Activated gamma-delta T cell treated with anti-CD3 and anti-CD28 coated beads, Interleukin-2, amount 50 U/mL, for 16 hours (primary cell): Measurements from ENCODE around the gene BRWD1.

Experiments
- DNase-seq: peaks from one replicate; pipeline ENCODE4 v3.0.0-alpha.2; 2020; ENCODE audit warnings: low read depth

The BRWD1 gene

DNA sequence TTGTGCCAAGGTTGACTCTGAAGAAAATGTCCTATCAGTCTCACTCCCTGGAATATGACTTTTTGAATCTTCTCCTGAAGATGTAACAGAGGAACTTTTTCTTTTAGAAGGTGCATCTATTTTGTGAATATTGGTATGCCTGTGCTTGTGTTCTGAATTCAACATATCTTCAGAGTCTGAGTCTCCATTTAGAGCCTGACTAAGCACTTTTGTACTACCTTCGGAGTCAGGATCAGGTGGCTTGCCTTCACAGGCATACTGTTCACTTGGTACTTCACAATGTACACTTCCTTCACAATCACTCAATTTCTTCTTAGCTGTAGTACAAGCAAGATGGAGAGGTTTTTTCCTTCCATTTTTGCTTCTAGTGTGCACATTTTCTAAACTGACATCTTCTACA, 116.6 kb downstream of the BRWD1 start:
- no peak for DNase-seq

DNA sequence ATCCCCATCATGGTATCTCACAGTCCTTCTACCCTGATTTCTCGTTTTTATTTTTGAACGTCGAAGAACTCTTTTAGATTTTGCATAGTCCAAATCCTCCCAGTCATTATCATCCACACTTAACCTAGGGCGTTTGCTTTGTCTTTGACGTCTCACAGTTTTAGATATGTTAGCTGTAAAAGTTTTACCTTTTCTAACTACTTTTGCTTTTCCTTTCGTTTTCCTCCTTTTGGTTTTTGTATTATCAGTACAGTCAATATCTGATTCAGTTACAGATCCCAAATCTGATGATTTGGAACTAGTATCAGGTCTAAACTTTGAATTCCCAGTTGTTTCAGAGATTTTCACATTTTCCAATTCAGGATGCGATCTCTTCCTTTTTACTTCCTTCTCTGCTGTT, 117.1 kb downstream of the BRWD1 start:
- no peak for DNase-seq

DNA sequence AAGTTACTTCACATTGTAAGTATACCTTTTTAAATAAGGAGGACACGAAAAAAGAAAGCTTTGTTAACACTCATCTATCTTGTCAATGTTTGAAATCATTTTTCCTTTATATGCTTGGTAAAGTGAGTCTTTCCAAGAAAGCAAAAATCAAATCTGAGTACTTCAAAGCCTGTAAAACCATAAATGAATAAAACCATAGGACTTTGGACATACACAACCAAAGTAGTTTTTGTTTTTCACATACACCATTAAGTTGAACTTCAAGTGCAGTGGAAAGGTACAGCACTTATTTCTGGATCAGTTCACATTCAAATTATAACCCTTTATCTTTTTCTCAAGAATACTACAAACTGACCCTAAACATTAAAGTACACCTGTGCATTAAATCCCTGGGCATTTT, 120.1 kb downstream of the BRWD1 start:
- no peak for DNase-seq

DNA sequence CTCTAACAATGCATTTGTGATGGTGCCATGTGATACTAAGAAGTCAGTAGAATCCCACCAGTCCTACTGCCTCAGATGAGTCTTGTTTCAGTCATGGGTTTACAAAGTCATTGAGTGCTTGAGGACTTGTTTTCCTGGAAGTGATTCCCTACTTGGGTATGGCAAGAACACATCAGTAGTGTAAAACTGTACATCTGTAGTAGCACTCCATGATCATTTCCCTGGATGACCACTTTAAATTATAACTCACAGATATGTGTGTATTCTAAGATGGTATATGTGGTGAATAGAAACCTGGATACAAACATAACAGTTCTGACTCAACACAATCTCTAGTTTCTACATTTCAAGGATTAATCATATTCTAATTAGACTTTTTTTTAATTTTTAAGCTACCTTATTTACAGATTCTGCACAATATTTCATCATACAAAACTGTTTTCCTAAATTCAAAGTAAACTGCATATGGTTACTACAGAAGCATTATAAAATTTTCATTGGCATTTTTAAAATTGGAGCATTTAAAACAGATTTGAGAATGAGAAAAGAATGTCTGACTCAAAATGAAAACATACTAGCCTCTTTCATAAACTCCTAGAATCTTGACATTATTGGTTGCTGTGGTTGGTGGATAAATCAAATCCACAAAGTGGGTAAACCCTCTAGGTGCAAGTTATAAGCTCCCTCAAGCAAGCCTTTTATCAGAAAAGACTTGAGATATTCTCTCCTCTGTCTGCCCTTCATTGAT, 123.4 kb downstream of the BRWD1 start:
- DNase-seq: no peak

- DNase-seq: no peak
Measured at GRCh38 chr21:39188521-39189139, 124.8 kb downstream of the BRWD1 start.

GRCh38 chr21:39187141-39187540, 126.3 kb downstream of the BRWD1 start:
- DNase-seq: no peak

- DNase-seq: no peak
Measured at GRCh38 chr21:39186676-39187075, 126.8 kb downstream of the BRWD1 start.

DNA sequence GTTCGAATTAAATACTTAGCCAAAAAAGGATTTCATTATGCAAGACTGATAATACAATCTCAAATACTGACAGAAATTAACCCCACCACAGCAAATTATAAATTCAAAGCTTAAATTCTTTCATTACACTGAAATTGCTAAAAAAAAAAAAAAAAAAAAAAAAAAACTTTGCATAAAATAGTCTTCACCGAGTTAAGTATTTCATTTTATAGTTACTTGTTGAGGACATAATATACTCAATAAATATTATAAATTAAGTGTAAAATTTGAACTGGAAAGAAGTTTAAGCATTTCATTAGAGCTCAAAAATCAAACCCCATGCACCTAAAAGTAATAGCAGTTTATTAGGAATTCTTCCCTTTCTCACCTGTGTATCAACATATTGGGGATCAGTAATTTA, 128.3 kb downstream of the BRWD1 start:
- DNase-seq: no peak

- DNase-seq: no peak
Measured at GRCh38 chr21:39184050-39184980, 129.1 kb downstream of the BRWD1 start.

- DNase-seq: peak; percentile 90
Measured at GRCh38 chr21:39183272-39184049, 130.0 kb downstream of the BRWD1 start, which contains the start of gene PSMG1. TSS of gene PSMG1 (minus strand) at chr21:39183451. CDS start at chr21:39183385, 66 bp downstream.

GRCh38 chr21:39182484-39183271, 130.8 kb downstream of the BRWD1 start:
- DNase-seq: peak; percentile 21

GRCh38 chr21:39182016-39182415, 131.4 kb downstream of the BRWD1 start:
- no peak for DNase-seq

DNA sequence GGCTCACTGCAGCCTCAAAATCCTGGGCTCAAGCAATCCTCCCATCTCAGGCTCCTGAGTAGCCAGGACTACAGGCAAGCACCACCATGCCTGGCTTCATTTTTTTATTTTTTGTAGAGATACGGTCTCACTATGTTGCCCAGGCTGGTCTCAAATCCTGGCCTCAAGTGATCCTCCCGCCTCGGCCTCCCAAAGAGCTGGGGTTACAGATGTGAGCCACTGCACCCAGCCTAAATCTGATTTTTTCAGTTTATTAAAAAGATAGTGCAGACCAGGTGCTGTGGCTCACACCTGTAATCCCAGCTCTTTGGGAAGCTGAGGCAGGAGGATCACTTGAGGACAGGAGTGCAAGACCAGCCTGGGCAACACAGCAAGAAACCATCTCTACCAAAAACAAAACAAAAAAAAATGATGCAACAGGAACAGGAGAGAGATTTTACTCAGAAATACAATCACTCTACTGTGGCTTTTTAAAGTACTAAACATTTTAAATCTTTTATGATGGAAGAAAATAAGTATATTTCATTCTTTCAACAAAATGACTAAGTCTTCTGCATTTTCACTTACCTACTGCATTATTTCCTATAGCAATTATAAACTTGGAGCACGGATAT, 132.1 kb downstream of the BRWD1 start:
- DNase-seq: no peak

DNA sequence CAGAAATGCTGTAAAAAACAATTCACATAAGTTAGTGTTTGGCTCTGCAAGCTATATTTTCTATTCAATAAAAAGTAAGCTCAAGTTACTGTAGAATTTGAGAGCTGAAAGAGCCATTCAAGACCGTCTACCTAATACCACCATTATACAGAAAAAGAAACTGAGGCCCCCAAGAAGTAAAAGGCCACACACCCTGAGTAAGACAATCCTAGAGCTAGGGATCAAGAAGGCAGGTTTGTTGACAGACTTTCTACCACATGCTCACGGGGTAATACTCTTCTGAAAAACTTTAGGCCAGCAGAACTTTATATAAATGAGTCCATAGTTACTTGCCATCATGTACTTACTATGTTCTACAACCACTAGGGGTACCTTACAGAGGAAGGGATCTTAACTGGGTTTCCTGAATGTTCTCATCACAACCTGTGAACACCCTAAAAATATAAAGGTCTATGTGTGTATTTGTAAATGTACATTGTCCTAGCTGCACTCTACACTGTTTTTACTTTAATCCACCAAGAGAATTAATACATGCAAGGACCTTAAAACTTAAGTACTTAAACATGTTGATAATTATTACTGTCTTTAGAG, 132.9 kb downstream of the BRWD1 start:
- DNase-seq: no peak

DNA sequence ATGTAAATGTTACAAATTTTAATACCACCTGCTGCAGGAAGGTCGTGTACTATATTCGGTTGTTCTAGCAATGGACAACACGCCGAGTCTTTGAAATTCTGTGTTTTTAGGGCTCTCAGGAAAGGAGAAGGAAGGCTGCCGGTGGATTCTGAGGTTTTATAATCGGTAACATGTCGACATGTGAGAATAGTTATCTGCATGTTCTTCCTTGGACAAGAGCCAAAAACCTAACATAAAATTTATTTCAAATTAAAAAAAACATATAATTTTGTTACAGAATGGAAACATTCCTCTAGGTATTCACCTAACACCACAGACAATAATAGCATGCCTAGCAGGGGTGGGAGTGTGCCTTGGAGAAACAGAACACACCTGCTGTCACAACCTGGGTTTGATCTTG, 135.0 kb downstream of the BRWD1 start:
- no peak for DNase-seq

DNA sequence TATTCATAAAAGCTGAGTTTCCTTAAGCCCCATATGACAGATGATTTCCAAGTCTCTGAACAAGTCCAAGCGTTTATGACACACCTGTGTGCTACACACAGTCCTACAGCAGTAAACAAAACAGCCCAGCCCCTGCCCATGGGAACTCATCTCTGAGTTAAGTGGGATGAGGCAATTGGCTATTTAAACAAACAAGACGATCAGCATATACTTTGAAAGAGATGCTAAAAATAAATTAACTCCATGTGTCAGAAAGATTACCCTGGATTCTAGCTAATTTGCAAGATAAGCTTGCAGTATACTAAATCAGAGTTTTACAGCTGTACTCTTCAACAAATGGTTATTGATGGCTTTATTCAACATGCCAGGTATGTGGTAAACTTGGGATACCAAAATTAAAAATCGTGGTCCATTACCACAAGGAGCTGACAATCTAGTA, 137.1 kb downstream of the BRWD1 start:
- DNase-seq: no peak

DNA sequence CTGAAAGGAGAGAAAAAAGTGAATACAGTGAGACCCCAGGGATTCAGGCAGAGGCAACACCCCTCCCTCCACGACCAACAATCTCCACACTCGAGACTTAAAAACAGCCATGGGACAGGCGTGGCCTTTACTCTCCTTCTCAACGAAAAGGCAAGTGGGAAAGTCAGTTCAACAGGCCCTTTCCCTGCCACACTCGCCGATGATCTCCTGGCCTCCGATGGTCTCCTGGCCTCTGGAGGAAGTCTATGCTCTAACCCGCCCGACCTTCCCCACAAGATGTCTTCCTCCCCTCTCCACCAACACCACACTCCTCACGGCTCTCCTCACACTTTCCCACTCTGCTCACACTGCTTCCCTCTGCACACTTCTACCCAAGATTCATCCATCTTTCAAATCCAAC, 137.8 kb downstream of the BRWD1 start:
- DNase-seq: no peak

GRCh38 chr21:39175154-39175553, 138.3 kb downstream of the BRWD1 start:
- no peak for DNase-seq

DNA sequence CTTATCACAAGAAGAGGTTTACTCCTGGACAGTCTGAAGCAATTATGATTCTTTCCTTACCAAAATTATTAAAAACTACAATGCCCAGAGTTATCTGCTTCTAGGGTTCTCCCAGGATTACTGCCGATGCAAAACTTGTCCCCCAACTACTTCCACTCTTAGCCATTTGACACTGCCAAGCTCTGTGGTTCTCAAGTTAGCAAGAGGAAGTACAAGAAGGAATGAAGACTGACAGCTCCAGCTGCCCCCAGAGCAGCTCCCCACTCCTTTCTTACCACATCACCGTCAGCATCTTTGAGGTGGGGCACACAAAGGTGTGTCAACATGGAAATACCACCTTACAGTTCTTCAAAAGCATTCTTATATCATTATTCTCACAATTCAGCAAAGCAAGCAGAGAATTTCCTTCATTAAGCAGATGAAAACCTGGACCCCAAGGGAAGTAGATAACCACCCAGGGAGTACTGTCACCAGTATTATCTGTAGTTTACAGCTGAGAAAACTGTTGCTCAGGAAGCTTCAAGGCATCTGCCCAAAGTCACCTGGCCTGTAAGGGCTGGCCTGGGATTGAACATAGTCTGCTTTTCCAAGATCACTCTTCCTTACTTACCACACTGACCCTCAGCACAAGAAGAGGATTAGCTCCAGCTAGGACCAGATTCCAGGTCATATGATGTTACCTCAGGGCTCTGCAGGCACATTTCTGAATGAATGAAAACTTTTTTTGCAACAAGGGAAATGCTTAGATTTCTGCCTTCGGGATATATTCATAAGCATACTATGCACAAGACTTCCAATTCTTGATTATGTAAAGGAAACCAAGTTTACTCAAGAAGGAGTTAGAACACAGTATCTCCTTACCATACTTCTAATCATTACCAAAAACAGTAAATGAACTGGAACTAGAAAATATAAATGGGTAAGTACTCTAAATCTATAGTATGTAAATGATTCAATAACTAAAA, 139.4 kb downstream of the BRWD1 start:
- no peak for DNase-seq
